H9 (cell line): ENCODE results near the gene MAP3K10. TPM values are rescaled to one million over a fixed set of nuclear protein-coding genes. Genes with fewer than 3 reads are reported as not detected.
A peak's percentile ranks its signal among the peaks of the same experiment; 100 is the strongest.

Source experiments
- DNase-seq: peaks from one replicate; pipeline ENCODE4 v3.0.0-alpha.2; 2017
- H2AFZ ChIP-seq: one replicate; pipeline ENCODE4 v1.6.1; 2013; ENCODE audit warnings: mild to moderate bottlenecking, low read length, control low read depth, moderate library complexity
- H2AK5ac ChIP-seq: 2 replicates; pipeline ENCODE4 v1.6.1; 2013; ENCODE audit warnings: low read length, control low read depth, mixed read lengths; ENCODE audit not compliant: insufficient read length
- H2BK120ac ChIP-seq: one replicate; pipeline ENCODE4 v1.6.1; 2013; ENCODE audit warnings: low read depth, mild to moderate bottlenecking, low read length, control low read depth, inconsistent platforms; ENCODE audit not compliant: poor library complexity, severe bottlenecking
- H2BK12ac ChIP-seq: 2 replicates; pipeline ENCODE4 v1.6.1; 2013; ENCODE audit warnings: low read length, control low read depth, mixed read lengths, low read depth; ENCODE audit not compliant: insufficient read length
- H2BK15ac ChIP-seq: 2 replicates; pipeline ENCODE4 v1.6.1; 2013; ENCODE audit warnings: low read depth, low read length, control low read depth
- H2BK20ac ChIP-seq: one replicate; pipeline ENCODE4 v1.6.1; 2013; ENCODE audit warnings: low read depth, mild to moderate bottlenecking, low read length, control low read depth, inconsistent platforms; ENCODE audit not compliant: poor library complexity, severe bottlenecking
- H2BK5ac ChIP-seq: 2 replicates; pipeline ENCODE4 v1.6.1; 2013; ENCODE audit warnings: low read length, control low read depth, mixed read lengths; ENCODE audit not compliant: insufficient read length
- H3K14ac ChIP-seq: 2 replicates; pipeline ENCODE4 v1.6.1; 2013; ENCODE audit warnings: low read length, control low read depth; ENCODE audit not compliant: insufficient read depth
- H3K18ac ChIP-seq: 2 replicates; pipeline ENCODE4 v1.6.1; 2013; ENCODE audit warnings: low read depth, mild to moderate bottlenecking, mixed read lengths, low read length, control low read depth; ENCODE audit not compliant: insufficient read length
- H3K23ac ChIP-seq: 2 replicates; pipeline ENCODE4 v1.6.1; 2013; ENCODE audit warnings: low read length, control low read depth, mixed read lengths, low read depth; ENCODE audit not compliant: insufficient read length
- H3K23me2 ChIP-seq: 2 replicates; pipeline ENCODE4 v1.6.1; 2013; ENCODE audit warnings: low read depth, mild to moderate bottlenecking, mixed read lengths, low read length, control low read depth; ENCODE audit not compliant: insufficient read length, poor library complexity, severe bottlenecking
- H3K27ac ChIP-seq: 2 replicates; pipeline ENCODE4 v1.5.1; 2013; ENCODE audit warnings: low read length, control low read depth, mixed read lengths, low read depth; ENCODE audit not compliant: insufficient read length
- H3K27me3 ChIP-seq: 2 replicates; pipeline ENCODE4 v1.6.1; 2013; ENCODE audit warnings: low read length, control low read depth, inconsistent platforms; ENCODE audit not compliant: insufficient read depth
- H3K4ac ChIP-seq: 2 replicates; pipeline ENCODE4 v1.6.1; 2013; ENCODE audit warnings: low read depth, mild to moderate bottlenecking, control low read depth, inconsistent platforms, low read length, moderate library complexity
- H3K4me1 ChIP-seq: 2 replicates; pipeline ENCODE4 v1.6.1; 2013; ENCODE audit warnings: low read length, control low read depth, inconsistent platforms; ENCODE audit not compliant: insufficient read depth
- H3K4me2 ChIP-seq: 2 replicates; pipeline ENCODE4 v1.6.1; 2013; ENCODE audit warnings: low read length, control low read depth, mixed read lengths; ENCODE audit not compliant: insufficient read length, insufficient read depth
- H3K56ac ChIP-seq: 2 replicates; pipeline ENCODE4 v1.6.1; 2013; ENCODE audit warnings: low read depth, mild to moderate bottlenecking, mixed read lengths, low read length, control low read depth; ENCODE audit not compliant: insufficient read length
- H3K79me1 ChIP-seq: 2 replicates; pipeline ENCODE4 v1.6.1; 2013; ENCODE audit warnings: low read depth, mild to moderate bottlenecking, moderate library complexity, low read length, control low read depth, inconsistent platforms; ENCODE audit not compliant: insufficient read depth, poor library complexity, severe bottlenecking
- H3K79me2 ChIP-seq: 2 replicates; pipeline ENCODE4 v1.6.1; 2013; ENCODE audit warnings: low read length, control low read depth, inconsistent platforms; ENCODE audit not compliant: insufficient read depth
- H3K9ac ChIP-seq: 2 replicates; pipeline ENCODE4 v1.6.1; 2013; ENCODE audit warnings: low read length, control low read depth, mixed read lengths; ENCODE audit not compliant: insufficient read length; ENCODE audit errors: extremely low read depth
- H3K9me3 ChIP-seq: one replicate; pipeline ENCODE4 v1.6.1; 2013; ENCODE audit warnings: low read depth, low read length, inconsistent platforms; ENCODE audit not compliant: control insufficient read depth
- H3T11ph ChIP-seq: one replicate; pipeline ENCODE4 v1.6.1; 2013; ENCODE audit warnings: mild to moderate bottlenecking, low read length, control low read depth, inconsistent platforms
- H4K20me1 ChIP-seq: one replicate; pipeline ENCODE4 v1.6.1; 2013; ENCODE audit not compliant: control insufficient read depth, insufficient read length, insufficient read depth
- H4K5ac ChIP-seq: 2 replicates; pipeline ENCODE4 v1.6.1; 2013; ENCODE audit warnings: low read depth, mild to moderate bottlenecking, mixed read lengths, low read length, control low read depth; ENCODE audit not compliant: insufficient read length
- H4K8ac ChIP-seq: replicated peaks from 2 replicates; pipeline ENCODE4 v1.6.1; 2013; ENCODE audit warnings: low read length, control low read depth, mixed read lengths, low read depth; ENCODE audit not compliant: insufficient read length
- H4K91ac ChIP-seq: 2 replicates; pipeline ENCODE4 v1.6.1; 2013; ENCODE audit warnings: low read depth, mild to moderate bottlenecking, moderate library complexity, mixed read lengths, low read length, control low read depth; ENCODE audit not compliant: insufficient read length
- H3K27ac Mint-ChIP-seq, 3 experiments: 2 replicates in 2 of 3; 3 replicates in 1 of 3; pipeline ENCODE4 v1.8.0; 2020 to 2021; ENCODE audit warnings: mixed read lengths in 3 of 3, mild to moderate bottlenecking in 1 of 3, moderate library complexity in 1 of 3
- H3K27me3 Mint-ChIP-seq: 2 replicates; pipeline ENCODE4 v1.8.0; 2021; ENCODE audit warnings: low read depth, mild to moderate bottlenecking, moderate library complexity, mixed read lengths
- H3K36me3 Mint-ChIP-seq, 3 experiments: 2 replicates in 2 of 3; 3 replicates in 1 of 3; pipeline ENCODE4 v1.8.0; 2020 to 2021; ENCODE audit warnings: low read depth in 3 of 3, mixed read lengths in 3 of 3; ENCODE audit not compliant: insufficient read depth in 1 of 3
- H3K4me1 Mint-ChIP-seq, 2 experiments: 2 replicates each; pipeline ENCODE4 v1.8.0; 2020; ENCODE audit warnings: mixed read lengths in 2 of 2
- H3K4me3 Mint-ChIP-seq, 2 experiments: 2 replicates in 1 of 2; 3 replicates in 1 of 2; pipeline ENCODE4 v1.8.0; 2020 to 2021; ENCODE audit warnings: mild to moderate bottlenecking in 2 of 2, mixed read lengths in 2 of 2, moderate library complexity in 1 of 2
- H3K9me3 Mint-ChIP-seq, 2 experiments: 2 replicates in 1 of 2; 3 replicates in 1 of 2; pipeline ENCODE4 v1.8.0; 2020; ENCODE audit warnings: mild to moderate bottlenecking in 2 of 2, mixed read lengths in 2 of 2, moderate library complexity in 1 of 2
- WGBS: extraction: QIAGEN DNeasy Blood & Tissue Kit; methylation state at CpG from one replicate; pipeline ENCODE4 v1.1.7; 2013; ENCODE audit warnings: missing lambda C conversion rate, low lambda C conversion rate, mixed read lengths; ENCODE audit not compliant: insufficient read length; ENCODE audit errors: extremely low coverage; 5-methylcytosine and 5-hydroxymethylcytosine counted together
- long read RNA-seq: library from polyadenylated mRNA; unstranded; transcript quantifications from one replicate; pipeline ENCODE4 v2.0.0, GENCODE V29; 2020
- total RNA-seq: library from RNA; stranded (reverse); gene quantifications from 2 replicates; pipeline ENCODE4 v1.2.1, GENCODE V29; 2021
- TF ChIP-seq, protein P1 (sequence below): fragments of 200-600 bp; sonication (generic); conservative IDR thresholded peaks from 3 replicates; pipeline ENCODE4 v1.8.0; 2021; ENCODE audit warnings: antibody characterized with exemption, mild to moderate bottlenecking

The MAP3K10 gene
- total RNA-seq = 17.7 and 19.0 TPM in 2 replicates
- long read RNA-seq, partial matches to known transcripts = 1 of 1 reads
- long read RNA-seq, other reads (novel, unspliced or antisense) = 0 of 1 reads

DNA sequence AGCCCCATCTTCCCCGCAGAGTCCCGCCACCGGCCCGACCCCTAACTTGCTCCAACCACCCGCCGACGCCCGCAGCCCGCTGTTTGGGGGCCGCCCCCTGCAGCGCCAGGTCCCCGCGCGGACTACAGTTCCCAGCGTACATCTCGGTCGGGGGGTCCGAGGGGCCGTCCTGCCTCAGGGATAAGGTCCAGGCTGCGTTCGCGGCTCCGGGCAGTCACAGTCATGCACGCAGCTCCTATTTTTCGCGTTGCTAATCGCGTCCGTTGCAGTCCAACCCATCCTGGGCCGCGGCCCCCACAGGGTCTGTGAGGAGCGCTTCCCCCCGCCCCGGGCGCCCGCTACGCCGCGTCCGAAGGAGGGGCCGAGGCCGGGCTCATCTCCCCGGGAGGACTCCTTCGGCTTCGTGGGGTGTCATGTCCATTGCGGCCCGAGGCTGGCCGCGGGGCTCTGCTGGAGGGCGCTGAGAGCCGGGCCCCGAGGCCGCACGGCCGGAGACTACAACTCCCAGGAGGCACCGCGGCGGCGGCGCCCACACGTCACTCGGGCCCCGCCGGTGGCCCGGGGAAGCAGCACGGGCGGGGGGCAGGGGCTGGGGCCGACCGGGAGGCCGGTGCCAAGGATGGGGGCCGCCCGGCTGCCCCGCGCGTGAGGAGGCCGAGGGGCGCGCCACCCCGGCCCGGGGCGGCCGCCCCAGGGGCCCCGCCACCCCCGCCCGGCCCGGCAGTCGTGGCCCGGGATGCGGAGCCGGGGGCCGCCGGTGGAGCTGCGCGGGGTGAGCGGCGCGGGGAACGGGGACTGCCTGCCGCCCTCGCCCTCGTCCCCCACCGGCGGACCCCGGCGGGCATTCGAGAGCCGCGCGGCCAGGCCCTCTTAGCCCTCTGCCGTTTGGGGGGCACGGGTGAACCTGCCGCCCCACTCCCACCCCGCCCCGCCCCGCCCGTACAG, at the start of gene MAP3K10:
Gene MAP3K10, plus strand, starts transcription at position 536 of the 945 bp plus-strand sequence. CDS start 606 bp downstream, outside the sequence.
- Mint-ChIP-seq H3K4me1 (peaks cover 9 to 22% of the 10 kb centered on the region in 2 experiments), H3K27me3 (peaks cover 8% of the 10 kb centered on the region), H3K9me3 (no peaks in the 10 kb centered on the region), H3K36me3 (no peaks in the 10 kb centered on the region; a peak in 1 of 7 replicates), H3K4me3 (peak within 1 kb of the TSS; percentile 81 to 88), H3K27ac (peak within 1 kb of the TSS in 2 of 3 experiments; percentile 64 to 76; a peak in 3 of 7 replicates)
- Histone ChIP-seq H3K14ac (peak within 1 kb of the TSS; percentile 82), H4K5ac (no peak within 1 kb of the TSS), H3K23me2 (peaks cover 9% of the 10 kb centered on the region), H3K18ac (no peak within 1 kb of the TSS), H3K4me1 (peaks cover 4% of the 10 kb centered on the region; the same call in 1 of the 2 replicates), H3K79me2 (no peaks in the 10 kb centered on the region), H3T11ph (no peak within 1 kb of the TSS), H3K23ac (no peak within 1 kb of the TSS), H4K20me1 (no peaks in the 10 kb centered on the region), H2BK20ac (no peak within 1 kb of the TSS), H3K27ac (no peak within 1 kb of the TSS), H2BK15ac (no peak within 1 kb of the TSS), H2AFZ (no peak within 1 kb of the TSS), H4K91ac (no peak within 1 kb of the TSS), H3K79me1 (no peaks in the 10 kb centered on the region), H3K9ac (no peak within 1 kb of the TSS), H2AK5ac (no peak within 1 kb of the TSS), H3K4ac (no peak within 1 kb of the TSS), H4K8ac (no peak within 1 kb of the TSS), H2BK120ac (no peak within 1 kb of the TSS), H3K4me2 (peak within 1 kb of the TSS; percentile 53), H2BK5ac (no peak within 1 kb of the TSS), H2BK12ac (no peak within 1 kb of the TSS), H3K27me3 (no peaks in the 10 kb centered on the region; the same call in 1 of the 2 replicates), H3K9me3 (no peaks in the 10 kb centered on the region), H3K56ac (no peak within 1 kb of the TSS)
- TF ChIP-seq, protein P1, sequence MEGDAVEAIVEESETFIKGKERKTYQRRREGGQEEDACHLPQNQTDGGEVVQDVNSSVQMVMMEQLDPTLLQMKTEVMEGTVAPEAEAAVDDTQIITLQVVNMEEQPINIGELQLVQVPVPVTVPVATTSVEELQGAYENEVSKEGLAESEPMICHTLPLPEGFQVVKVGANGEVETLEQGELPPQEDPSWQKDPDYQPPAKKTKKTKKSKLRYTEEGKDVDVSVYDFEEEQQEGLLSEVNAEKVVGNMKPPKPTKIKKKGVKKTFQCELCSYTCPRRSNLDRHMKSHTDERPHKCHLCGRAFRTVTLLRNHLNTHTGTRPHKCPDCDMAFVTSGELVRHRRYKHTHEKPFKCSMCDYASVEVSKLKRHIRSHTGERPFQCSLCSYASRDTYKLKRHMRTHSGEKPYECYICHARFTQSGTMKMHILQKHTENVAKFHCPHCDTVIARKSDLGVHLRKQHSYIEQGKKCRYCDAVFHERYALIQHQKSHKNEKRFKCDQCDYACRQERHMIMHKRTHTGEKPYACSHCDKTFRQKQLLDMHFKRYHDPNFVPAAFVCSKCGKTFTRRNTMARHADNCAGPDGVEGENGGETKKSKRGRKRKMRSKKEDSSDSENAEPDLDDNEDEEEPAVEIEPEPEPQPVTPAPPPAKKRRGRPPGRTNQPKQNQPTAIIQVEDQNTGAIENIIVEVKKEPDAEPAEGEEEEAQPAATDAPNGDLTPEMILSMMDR = no peak
- WGBS = no CpG with 5 or more reads among the region's 116 CpGs
- peak; percentile 63 for DNase-seq
